Activated CD4-positive, CD25-positive, alpha-beta regulatory T cell treated with anti-CD3 and anti-CD28 coated beads, Interleukin-2, amount 50 U/mL, for 72 hours (primary cell): ENCODE results near the gene RASGRP3.
"Not testable (repeated sequence)": the region's sequence is repeated elsewhere in the genome, so short reads cannot be mapped to it uniquely, and the experiment has no call there.

Experiments used
- DNase-seq: peaks from one replicate; pipeline ENCODE4 v3.0.0; 2021

The RASGRP3 gene

DNA sequence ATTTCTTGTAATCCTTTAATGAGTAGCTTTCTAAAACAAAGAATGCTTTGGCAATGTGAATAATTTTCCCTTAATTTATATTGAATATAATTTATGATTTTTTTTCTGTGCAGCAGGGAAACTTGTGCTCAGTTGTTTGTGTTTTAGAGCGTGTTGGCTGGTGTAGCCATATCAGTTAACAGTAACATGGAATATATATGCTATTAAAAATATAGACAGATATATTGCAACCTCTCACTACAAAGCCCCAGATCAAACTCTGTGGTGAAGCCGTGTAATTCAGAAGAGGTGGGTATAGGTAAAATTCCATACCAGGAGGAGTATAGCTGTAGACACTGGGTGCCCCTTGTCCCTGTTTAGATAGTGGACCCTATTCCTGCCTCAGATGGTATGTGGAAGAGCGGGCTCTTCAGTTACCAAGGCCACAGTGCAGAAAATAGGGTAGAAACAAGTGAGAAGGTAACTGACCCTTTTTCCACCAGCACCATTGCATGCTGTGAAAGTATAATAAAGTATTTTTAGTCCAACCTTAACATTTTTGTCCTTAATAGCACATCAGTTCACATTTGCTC is 18.1 kb upstream of the RASGRP3 start:
- no peak for DNase-seq

DNA sequence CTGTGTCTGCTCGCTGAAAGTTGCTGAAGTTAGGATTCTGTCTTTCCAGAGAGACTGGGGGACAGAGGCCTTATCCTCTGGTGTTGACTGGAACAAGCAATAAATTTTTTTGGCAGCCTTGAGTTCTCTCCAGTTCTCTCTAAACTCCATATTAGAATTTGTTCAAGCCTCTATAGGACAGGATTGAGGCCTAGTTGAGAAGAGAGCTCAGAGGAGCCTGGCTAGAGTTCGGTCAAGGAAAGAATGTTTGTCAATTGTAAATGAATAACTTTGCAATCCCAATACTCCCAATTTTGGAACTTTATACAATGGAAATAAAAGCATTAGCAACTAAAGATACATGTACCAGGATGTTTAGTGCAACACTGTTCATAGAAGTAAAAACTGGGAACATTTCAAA is 16.7 kb upstream of the RASGRP3 start:
- no peak for DNase-seq

DNA sequence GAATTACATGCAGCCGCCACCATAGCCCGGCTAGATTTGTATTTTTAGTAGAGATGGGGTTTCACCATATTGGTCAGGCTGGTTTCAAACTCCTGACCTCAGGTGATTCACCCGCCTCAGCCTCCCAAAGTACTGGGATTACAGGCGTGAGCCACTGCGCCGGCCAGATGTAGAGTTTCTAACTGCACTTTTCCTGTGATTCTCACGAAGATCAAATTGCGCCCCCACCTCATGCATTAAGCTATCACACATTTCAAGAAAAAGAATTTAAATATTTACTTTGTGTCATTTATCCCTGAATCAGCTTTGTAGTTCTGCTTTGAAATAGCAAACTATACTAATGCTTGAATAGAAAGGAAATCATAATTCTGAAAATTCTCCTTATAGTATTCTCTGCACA is 13.9 kb upstream of the RASGRP3 start:
- DNase-seq: not testable (repeated sequence)

DNA sequence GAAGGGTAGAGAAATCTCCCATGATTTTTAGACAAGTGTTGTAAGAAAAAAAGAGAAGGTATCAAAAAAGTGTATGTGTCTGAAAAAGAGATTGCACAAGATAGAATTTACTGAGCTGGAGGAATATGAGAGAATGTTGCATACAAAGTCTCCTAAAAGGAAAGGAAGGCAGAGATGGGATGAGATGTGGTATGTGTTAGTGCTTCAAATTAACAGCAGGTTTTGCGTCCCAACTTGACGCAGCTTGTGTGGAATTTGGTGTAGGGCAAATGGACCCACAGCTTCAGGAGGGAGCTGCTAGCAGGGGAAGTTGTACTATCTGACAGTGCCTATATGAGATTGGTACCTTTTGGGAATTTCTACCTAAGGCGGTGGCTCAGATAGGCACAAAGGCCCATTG is 9.0 kb upstream of the RASGRP3 start:
- no peak for DNase-seq

DNA sequence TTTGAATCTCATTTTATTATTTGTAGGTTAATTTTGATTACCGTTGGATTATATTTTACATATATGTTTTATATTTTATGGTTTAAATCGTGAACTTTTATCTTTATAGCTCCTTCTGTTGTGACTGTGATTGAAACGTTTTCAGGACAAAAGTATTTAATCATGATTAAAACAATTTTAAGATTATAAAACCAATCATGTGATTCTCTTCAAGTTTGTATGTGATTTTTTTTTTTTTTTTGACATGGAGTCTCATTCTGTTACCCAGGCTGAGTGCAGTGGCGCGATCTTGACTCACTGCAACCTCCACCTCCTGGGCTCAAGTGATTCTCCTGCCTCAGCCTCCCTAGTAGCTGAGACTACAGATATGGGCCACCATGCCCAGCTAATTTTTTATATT is 7.2 kb upstream of the RASGRP3 start:
- no peak for DNase-seq

DNA sequence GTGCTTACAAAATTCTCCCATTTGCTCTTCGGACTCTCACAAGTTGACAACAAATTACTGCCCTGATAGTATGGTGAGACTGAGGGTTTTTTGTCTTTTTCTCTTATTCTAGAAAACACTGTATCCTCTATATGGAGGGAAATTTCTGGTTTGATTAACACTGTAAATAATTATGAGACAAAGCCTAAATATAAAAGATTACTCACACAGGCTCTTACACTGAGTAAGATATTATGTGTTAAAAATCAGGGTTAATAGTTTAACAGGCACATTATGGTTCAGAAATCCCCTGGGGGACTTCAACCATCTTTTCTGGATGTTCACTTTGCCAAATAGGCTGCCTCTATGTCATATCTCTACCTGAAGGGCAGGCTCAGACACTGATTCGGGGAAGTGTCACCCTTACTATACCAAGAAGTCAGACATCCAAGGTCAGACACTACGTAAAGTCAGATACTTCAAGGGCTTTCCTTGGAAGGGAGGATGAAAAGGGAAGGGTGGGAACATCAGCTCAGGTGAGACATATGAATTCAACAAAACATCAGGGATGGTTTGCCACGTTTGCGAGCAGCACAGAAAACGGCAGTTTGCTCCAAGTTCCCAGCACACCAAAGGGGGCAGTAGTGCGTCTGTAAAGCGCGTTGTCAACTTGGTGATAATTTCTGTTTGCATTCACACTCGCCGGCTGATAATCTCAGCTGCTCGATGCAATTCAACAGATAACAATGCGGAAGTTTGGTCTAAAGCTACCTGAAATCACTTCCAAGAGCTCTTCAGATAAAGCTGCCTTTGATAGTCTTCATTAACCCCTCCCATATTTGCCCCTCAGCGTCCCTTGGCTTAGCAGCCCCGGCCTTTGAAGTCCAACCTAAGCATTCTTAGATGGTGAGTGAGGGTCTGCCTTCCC is 972 bp upstream of the RASGRP3 start:
- peak; percentile 71 for DNase-seq

DNA sequence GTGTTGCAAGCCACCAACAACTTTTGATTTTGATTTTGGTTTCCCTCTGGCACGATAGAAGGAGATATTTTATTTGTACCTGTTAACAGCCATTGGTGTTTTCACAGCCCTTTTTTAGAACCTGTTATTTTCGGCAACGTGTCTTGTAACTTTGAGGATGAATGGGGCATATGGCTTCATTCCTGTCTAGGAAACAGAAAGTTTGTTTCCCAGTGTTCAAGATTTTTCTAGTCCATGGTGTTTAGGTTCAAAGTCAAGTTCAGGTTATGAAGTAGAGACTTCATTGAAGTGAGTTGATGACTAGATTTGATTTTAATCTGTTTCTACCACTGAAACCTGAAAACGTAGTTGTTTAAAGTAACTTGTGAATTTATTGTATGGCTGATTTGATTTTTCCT is 343 bp downstream of the RASGRP3 start:
- no peak for DNase-seq

DNA sequence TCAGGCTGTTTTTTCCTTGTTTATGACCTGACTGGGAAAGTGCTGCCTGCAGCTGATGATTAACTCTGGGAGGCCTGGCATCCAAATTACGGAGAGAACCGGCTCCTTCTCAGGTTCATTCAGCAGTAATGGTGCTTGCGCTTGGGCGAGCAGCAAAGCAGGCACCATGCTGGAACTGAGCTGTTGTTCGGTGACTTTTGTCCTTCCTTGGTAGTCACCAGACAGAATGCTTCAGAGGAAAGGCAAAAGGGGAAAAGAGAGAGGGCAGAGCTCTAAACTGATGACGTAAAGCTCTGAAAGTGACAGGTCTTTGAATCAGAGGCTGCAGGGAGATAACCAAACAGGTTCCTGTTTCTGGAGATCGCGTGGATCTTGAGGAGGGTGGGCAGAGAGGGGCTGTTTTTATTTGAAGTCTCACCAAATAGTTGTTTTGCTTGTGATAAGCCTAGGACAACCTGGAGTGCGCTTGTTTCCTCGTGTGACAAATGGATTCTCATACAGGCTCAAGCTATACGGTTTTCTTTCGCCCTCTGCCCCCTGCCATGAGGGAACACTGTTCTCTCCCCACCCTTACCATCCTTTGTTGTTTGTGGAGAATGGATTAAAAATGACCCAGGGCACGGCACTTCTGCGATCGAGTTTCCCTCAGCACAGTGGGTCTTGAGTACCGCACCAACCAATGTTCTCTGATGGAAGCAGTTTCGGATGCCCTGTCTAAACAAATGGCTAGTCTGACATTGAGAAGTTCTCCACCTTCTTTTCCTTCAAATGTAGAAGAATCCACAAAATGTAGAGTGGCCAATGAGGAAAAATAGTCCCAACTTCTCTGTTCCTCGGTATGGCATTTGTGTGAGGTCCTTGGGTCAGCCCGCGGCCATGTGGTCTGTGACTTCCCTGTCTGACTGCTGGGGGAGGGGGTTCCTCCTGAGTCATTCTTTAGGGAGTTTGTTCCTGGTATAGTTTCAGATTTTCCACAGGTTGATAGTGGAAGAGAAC is 1.3 kb downstream of the RASGRP3 start:
- no peak for DNase-seq

DNA sequence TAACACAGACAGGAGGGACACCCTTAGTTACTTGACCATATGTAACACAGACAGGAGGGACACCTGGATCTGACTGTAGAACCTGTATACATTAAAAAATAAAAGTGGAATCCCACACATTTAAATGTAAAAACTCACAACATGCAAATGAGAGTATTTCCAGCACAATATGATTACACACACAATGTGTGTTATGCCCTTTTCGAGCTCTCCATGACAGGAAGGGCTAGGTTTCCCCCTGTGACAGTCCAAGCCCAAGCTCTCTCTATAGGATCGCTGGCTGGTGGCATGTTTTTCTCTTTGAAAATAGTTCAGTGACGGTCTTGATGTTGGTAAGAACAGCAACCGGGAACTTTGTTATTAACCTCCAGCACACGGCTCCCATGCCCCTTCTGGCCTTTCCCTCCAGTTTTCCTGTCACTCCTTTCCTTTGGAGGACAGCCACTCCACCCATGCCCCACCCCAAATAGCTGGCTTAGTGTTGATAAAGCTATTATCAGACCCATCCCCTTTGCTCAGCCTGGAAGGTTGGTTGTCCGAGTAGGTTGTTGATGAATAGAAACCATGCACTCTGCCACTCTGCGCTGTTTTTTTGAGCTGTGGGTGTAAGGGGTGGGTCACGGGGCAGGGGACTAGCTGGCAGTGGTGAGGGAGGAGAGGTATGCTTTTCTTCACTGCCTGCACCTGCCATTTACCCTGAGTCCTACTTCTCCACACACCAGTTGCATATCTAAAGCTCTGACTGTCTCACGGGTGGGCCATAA is 2.7 kb downstream of the RASGRP3 start:
- no peak for DNase-seq

DNA sequence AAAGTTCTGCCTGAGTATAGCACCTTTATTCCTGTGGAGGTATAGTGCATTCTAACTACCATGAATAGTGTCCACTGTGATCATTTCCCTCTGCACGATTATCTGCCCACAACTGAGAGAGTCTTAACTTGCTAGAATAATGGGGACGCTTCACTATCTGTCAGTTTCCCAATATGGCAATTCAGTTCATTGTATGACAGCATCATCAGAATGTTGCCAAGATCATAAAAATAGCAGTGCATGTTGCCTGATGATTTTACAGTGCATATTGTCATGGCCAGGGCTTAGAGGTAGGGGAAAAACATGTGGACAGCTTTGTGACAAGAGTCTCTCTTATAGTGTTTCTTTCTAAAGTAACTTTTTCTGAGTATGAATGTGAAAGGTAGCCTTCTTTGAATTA is 6.1 kb downstream of the RASGRP3 start:
- no peak for DNase-seq

DNA sequence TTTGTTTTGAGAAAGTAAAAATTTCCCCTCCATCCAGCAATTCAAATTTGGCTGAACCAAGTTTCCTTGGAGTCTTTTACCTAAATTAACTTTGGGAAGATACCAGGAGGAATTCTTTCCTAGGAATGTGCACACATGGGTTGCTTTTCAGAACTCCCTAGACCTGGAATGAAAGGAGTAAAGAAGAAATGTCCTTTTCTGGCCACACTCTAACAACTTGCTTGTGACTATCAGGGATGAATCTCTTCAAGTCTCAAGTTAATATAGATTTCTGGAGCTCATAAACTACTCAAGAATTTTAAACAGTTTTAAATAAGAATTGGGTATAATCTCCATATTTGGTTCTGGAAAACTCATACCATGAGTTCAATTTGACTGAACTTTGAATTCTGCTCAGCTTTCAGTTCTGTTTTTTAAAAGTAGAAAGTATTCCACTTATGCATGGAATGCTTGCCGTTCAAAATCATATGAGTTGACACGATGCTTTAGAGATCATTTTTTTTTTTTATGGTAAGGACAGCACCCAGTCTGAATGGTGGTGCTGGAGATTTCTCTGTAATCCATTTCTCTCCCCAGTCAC is 7.7 kb downstream of the RASGRP3 start:
- DNase-seq: no peak

DNA sequence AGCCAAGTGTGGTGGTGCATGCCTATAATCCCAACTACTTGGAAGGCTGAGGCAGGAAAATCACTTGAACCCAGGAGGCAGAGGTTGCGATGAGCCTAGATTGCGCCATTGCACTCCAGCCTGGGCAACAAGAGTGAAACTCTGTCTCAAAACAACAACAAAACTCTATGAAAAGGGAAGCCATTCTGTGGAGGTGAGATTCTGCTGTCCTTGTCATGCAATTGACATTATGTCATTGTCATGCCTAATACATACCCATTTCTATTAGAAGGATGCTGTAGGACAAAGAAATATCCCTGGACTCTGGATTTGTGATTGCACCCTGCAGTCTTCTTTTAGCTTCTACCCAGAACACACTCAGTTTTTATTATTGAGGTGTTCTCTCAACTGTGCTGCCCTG is 8.6 kb downstream of the RASGRP3 start:
- DNase-seq: no peak

DNA sequence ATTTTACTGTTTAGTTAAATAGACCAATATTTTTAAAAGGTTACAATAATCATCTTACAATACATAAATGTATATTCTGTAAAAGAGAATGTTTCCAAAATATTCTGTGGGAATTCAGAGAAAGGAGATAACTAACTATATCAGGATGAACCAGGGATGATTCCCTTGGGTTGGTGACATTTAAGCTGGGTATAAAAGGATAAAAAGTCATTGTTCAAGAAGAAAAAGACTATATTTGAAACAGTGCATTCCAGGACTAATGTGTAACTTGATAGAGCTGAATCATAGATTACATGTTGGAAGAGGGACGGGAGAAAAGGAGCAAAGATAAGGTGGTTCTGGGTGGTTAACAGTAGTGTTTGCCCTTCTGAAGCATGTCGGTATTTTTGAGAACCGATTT is 10.1 kb downstream of the RASGRP3 start:
- DNase-seq: no peak

DNA sequence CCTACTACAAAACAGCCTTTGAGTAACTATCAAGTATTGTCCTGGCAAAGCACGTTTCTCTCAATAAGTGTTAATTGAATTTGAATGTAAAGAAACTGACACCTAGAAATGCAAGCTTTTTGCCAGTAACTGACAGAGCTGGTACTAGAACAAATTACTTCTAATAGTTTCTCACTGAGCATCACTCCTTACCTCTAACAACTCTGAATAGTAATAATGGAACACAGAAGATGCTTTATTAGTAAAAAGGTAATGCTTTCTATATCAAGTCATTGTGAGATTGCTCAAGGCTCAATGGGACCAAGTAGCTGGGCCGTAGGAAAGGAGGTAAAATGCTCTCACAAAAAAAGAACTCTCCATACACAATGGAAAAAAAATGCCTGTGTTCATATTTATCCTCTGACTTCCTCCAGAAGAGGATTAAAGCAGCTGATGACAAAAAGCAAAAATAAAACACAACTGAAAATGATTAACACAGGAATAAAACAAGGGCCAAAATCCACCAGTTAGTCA is 11.8 kb downstream of the RASGRP3 start:
- DNase-seq: no peak

DNA sequence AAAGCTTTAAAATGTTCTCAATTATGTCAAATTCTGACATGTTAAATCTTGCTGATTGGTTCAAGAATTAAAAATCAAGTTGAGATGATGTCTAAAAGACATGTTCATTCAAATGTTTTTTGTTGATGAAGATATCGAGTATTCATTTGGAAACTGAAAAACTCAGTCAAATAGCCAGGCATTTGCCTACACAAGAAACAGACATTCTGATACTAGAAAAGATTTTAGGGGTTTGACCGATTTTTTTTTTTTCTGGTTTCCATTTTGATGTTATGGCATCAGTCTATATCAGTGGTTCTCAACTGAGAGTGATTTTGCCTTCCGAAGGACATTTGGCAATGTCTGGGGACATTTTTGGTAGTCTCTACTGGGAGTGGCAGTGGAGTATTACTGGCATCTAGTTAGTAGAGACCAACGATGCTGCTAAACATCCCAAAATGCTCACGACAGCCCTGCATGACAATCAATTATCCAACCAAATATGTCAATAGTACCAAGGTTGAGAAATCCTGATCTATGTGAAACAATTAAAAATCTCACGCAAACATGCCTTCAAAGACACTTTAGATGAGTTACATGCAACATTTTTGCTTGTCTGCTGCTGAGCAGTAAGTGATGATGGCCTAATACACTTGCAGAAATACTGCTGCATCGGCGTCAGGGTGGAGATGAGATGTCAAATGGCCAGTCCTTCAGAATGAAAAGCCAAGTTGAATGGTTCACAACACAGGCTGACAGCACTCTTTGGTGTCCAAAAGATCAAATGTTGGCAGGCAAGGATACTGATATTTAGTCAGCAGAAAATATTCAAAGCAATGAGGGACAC is 12.5 kb downstream of the RASGRP3 start:
- DNase-seq: no peak

DNA sequence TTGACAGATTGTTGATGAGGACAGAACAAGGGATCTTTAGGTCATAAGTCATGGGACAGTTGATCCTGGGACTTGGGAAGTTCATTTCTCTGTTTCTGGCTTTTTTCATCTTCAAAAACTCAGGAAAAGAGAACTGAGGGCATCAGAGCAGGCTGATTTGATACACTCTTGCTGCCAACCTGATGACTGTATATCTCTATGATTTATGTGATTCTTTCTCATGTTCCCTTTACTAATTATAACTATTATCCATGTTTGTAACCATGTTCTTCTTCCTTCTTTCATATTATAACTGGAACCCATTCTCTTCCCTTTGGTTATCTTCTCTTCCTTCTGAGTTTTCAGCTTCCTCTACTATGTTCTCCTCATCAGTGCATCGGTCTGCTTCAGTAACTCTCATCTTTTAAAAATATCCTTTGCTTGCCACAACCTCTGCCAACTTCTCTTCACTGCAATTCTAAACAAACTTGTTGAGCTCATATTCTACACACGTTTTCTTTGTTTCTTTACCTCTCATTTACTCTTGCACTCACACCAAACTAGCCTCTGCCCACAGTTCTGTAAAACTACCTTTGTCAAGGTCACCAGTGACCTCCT is 13.5 kb downstream of the RASGRP3 start:
- no peak for DNase-seq

DNA sequence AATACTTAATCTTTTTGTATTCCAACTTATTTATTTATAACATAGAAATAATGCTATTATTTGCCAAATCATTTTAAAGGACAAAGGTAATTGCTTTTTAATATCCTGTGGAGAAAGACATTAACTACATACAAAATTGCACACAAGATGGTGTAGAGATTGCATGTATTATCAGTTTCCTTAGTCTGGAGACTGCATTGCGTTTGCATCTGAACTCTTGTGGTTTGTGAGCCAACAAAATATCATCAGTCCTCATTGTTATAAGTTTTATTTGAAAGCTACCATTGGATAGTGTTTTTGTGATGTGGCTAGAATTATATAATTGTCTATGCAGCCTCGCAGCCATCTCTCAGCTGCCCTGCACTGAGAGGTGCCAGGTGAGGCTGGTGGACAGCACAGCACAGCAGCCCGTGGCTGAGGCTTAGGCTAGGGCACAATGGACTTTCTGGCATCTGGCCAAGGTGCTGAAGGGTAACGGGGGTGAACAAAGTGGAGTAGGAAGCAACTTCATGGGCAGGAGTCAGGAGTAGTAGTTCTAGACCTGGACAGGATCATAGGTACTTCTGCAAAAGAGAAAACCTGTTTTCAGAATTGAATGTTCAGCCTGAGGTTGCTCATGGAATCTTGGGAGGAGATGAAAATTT is 15.1 kb downstream of the RASGRP3 start:
- DNase-seq: no peak

DNA sequence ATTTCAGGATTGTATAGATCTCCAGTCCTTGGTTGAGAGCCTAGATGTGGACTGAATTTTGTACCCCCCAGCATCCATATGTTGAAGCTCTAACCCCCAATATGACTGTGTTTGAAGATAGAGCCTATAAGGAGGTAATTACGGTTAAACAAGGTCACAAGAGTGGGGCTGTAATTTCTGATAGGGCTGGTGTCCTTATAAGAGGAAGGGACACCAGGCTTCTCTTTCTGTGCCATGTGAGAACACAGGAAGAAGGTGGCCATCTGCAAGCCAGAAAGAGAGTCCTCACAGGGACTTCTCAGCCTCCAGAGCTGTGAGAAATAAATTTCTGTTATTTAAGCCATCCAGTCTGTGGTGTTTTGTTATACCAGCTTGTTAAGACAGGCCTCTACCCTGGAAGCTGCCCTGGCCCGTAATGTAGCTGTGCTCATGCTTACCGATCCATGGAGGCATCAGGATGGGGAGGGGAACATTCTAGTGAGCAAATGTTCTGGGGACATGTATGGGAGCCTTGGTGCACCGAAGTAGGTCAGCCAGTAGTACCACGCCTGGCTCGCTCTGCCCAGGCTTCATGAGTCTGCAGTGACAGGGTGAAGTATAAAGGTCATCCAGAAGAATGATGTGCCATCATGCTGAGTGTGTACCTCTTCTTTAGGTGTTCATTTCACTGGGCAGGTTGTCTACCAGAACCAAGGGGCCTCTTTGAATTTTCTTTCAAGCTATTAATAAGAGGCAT is 16.1 kb downstream of the RASGRP3 start:
- no peak for DNase-seq

DNA sequence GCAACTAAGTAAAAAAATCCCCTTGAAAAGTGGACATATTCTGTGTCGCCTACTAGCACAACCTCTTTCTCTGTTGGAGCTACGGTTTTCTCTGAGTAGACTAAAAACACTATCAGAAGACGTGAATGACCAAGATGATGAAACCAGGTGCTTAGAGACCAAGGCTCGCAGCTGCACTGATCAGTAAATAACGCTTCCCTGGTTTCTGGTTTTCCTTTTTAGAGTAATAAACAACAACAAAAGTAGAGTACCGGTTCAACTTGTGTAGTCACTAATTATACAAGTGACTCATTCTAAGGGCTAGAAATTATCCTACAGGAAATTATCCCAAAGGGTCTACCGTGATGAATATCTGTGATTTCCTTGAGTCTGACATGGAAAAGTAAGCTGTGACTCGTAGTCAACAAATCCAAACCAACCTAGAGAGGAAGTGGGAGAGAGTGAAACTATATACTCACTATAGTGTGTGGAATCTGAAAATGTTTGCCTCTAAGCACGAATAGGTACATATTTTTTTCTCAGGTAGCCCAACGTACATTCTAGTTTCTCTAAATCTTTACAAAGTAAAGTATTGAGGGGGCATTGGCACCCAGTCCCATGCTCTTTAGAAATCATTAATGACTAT is 17.8 kb downstream of the RASGRP3 start:
- DNase-seq: no peak
